Right lobe of liver (tissue), 6 donors: ENCODE results near the gene SPOCK1. TPM values are rescaled to one million over a fixed set of nuclear protein-coding genes. Genes with fewer than 3 reads are reported as not detected.

ENCODE experiments used
- ATAC-seq, 4 donors: fragments of 200-7000 bp; cut with Tn5 transposase; one replicate each; pipeline ENCODE4 v1.9.1; 2020; ENCODE audit warnings: mild to moderate bottlenecking in 4 of 4, moderate library complexity in 4 of 4
- DNase-seq, 3 donors: peaks; one replicate each; pipeline ENCODE4 v3.0.0-alpha.2; 2020
- H3K27ac ChIP-seq, 3 donors: fragments of 200-600 bp; one replicate each; pipeline ENCODE4 v1.8.0; 2022
- H3K27me3 ChIP-seq, 2 donors: fragments of 200-600 bp; one replicate each; pipeline ENCODE4 v1.8.0; 2022
- H3K36me3 ChIP-seq, 4 donors: fragments of 200-600 bp; sonication (generic) in 1 of 4; one replicate each; pipeline versions ENCODE4 v1.5.1 to v1.8.0; 2017 to 2022; ENCODE audit warnings: control low read depth in 1 of 4
- H3K4me1 ChIP-seq, 4 donors: fragments of 200-600 bp; sonication (generic) in 1 of 4; one replicate each; pipeline versions ENCODE4 v1.5.1 to v1.8.0; 2017 to 2022; ENCODE audit warnings: control low read depth in 1 of 4
- H3K4me3 ChIP-seq, 3 donors: fragments of 200-600 bp; one replicate each; pipeline ENCODE4 v1.8.0; 2022
- H3K9me3 ChIP-seq, 4 donors: fragments of 200-600 bp; sonication (generic) in 1 of 4; one replicate each; pipeline versions ENCODE4 v1.5.1 to v1.8.0; 2017 to 2022; ENCODE audit warnings: control low read depth in 1 of 4
- POLR2A ChIP-seq: fragments of 450-650 bp; IDR thresholded peaks from one replicate; pipeline ENCODE4 v1.6.1; 2017; ENCODE audit warnings: antibody characterized with exemption, mild to moderate bottlenecking
- WGBS: methylation state at CpG from one replicate; pipeline ENCODE4 v1.1.6; 2018; ENCODE audit warnings: low coverage, low lambda C conversion rate; ENCODE audit not compliant: insufficient coverage; ENCODE audit errors: missing lambda C conversion rate; 5-methylcytosine and 5-hydroxymethylcytosine counted together
- intact Hi-C, 2 donors: fragments of 100-400 bp; cut with DNase I; formaldehyde crosslinking; loops; one replicate each; pipeline versions ENCODE4 v1.11.2 to v1.14.1; 2022
- total RNA-seq, 6 experiments: library from RNA; depleted of rRNA in 2 of 6; stranded (reverse); fragments of >200 nt in 2 of 6; fragmentation: NEBNext Ultra II Directional in 3 of 6; extraction: Animal tissue kit (Norgen Biotek cat#: 25700) in 3 of 6; gene quantifications; one replicate each; pipeline versions ENCODE4 v1.1.0 to v1.2.4, GENCODE V29; 2016 to 2023
- TF ChIP-seq, protein P1 (sequence below), 4 donors: fragments of 200-600 bp in 3 of 4; fragments of 450-650 bp in 1 of 4; IDR thresholded peaks; one replicate each; pipeline versions ENCODE4 v1.5.1 to v1.8.0; 2016 to 2022; ENCODE audit warnings: antibody characterized with exemption in 4 of 4, mild to moderate bottlenecking in 2 of 4
- donor health status: DM: no; HTN: yes; CAD: no.
- donor health status: DM: no; HTN: no; CAD: no.
- donor health status: DM: no; HTN: no; CAD: no.
- donor health status: DM: no; HTN: yes; CAD: no.
- donor health status: DM: no; HTN: yes; CAD: no.

Gene SPOCK1
- total RNA-seq, 6 experiments from 2014 or later: 0.06 to 0.86 (median 0.15) TPM; not detected in 1

DNA sequence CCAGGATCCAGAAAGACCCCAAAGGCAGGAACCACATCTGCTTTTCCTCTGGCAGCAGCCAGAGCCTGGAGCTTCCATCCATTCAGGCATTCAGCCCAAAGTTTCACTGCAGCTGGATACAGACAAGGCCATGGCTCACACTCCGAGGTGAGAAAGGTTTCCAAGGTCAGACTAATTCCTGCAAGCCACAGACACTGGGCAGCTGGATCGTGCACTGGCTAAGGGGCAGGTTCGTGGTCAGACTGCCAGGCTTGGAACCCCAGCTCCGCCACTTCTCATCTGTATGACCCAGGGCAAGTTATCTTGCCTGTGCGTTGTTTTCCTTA is 36.9 kb downstream of the SPOCK1 start:
- H3K36me3 ChIP-seq: no peaks in the 10 kb centered on the region
- H3K4me1 ChIP-seq: no peaks in the 10 kb centered on the region
- H3K4me3 ChIP-seq: no peak overlapping the region
- 35% methylated on average over 4 of the region's 5 CpGs for WGBS
- H3K27me3 ChIP-seq: no peaks in the 10 kb centered on the region
- TF ChIP-seq, protein P1, sequence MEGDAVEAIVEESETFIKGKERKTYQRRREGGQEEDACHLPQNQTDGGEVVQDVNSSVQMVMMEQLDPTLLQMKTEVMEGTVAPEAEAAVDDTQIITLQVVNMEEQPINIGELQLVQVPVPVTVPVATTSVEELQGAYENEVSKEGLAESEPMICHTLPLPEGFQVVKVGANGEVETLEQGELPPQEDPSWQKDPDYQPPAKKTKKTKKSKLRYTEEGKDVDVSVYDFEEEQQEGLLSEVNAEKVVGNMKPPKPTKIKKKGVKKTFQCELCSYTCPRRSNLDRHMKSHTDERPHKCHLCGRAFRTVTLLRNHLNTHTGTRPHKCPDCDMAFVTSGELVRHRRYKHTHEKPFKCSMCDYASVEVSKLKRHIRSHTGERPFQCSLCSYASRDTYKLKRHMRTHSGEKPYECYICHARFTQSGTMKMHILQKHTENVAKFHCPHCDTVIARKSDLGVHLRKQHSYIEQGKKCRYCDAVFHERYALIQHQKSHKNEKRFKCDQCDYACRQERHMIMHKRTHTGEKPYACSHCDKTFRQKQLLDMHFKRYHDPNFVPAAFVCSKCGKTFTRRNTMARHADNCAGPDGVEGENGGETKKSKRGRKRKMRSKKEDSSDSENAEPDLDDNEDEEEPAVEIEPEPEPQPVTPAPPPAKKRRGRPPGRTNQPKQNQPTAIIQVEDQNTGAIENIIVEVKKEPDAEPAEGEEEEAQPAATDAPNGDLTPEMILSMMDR (IDR thresholded peaks at IDR 0.05): no peak
- no peak for TF ChIP-seq POLR2A
- H3K9me3 ChIP-seq: no peaks in the 10 kb centered on the region
- DNase-seq: no peak
- ATAC-seq: no peak
- intact Hi-C loops: no loop called here
- H3K27ac ChIP-seq: no peak overlapping the region

DNA sequence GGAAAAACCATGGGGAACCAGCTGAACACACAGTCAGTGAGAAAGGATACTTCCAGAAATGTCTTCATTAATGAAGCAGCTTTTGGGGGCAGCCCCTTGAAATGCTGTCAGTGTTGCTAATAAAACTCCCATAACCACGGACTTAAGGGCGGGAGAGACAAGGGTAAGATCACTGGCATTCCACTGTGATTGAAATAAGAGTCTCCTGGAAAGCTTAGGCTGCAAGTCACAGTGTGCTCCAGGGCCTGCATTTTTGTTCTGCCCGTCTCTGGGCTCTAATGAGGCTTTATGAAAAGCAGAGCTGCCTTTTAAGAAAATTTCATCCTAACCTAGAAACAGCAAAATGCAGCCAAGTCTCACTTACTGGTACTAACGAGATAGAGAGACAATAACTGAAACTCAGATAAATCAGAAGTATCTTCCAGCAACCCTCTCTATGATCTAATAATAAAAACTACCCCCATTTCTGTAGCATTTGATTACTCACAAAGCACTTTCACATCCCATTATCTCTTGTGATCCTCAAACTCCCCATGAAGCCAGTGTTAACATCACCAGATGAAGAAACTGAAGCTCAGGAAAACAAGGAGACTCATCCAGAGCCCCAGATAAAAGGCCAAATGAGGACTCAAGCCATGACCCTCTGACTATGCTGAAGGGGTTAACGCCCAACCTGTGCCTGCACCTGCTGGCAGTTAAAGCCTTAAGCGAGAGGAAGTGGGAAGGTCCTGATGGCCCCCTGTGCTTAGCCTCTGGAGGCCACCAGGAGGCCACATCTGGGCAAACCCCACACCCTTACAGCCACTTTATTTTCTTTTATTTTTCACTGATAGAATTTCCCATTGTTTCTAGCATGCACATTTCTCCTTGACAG is 37.5 kb downstream of the SPOCK1 start:
- no peak for DNase-seq
- TF ChIP-seq, protein P1 (IDR thresholded peaks at IDR 0.05): no peak
- no peak for TF ChIP-seq POLR2A
- H3K36me3 ChIP-seq: no peaks in the 10 kb centered on the region
- H3K4me1 ChIP-seq: no peaks in the 10 kb centered on the region
- no peaks in the 10 kb centered on the region for H3K9me3 ChIP-seq
- no peak for ATAC-seq
- intact Hi-C loops: no loop called here
- no peaks in the 10 kb centered on the region for H3K27me3 ChIP-seq
- no peak overlapping the region for H3K27ac ChIP-seq
- no peak overlapping the region for H3K4me3 ChIP-seq
- 38% methylated on average over 5 of the region's 6 CpGs for WGBS

DNA sequence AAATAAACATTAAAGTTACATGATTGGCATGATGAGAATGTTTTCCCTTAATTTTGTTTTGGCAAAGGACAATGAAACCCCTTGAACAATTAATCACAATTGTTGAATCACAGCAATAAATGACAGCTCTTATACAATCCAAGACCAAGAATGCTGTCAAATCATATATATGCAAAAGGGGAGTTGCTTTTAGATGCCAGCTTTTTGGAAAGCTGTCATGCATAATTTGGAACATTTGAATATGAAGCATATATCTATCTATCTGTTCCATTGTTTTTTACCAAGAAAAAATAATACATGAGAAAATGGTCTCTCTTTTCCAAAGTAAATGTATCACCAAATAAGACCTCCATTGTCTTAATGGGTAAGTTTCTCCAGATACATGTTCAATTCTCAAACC is 44.5 kb downstream of the SPOCK1 start:
- intact Hi-C loops: no loop called here
- H3K4me3 ChIP-seq: no peak overlapping the region
- H3K36me3 ChIP-seq: no peaks in the 10 kb centered on the region
- H3K27me3 ChIP-seq: no peaks in the 10 kb centered on the region
- no peak overlapping the region for H3K27ac ChIP-seq
- ATAC-seq (no peak), DNase-seq (no peak)
- H3K9me3 ChIP-seq: no peaks in the 10 kb centered on the region
- no peak for TF ChIP-seq POLR2A
- TF ChIP-seq, protein P1 (IDR thresholded peaks at IDR 0.05): no peak
- H3K4me1 ChIP-seq: no peaks in the 10 kb centered on the region

DNA sequence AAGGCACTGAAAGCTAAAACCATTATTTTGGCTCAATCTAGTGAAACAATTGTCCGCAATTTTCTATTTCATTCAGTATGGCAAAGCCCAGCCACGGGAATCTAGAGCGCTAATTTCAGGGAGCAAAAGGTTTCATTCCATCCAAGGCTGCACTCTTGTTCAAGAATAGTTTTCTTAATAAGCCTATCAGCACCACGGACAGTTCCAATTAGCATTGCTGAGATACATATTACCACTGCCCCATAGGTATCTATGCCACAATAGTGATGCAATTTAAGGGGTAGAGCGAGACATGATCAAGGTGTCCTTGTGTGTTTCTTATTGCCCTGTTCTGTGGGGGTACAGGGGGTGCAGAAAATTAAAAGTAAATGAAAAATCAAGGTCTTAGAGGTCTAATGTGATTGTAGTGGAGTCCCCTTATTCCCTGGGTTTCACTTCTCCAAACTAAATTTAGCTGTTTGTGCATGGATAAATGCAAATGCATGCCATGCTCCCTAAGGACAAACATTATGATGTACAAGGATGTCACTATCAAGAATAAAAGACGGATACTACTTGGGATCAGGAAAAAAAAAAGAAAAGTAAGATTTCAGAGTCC is 45.5 kb downstream of the SPOCK1 start:
- no peak for TF ChIP-seq POLR2A
- TF ChIP-seq, protein P1 (IDR thresholded peaks at IDR 0.05): no peak

More for the DNA sequence above, 45.5 kb downstream of the SPOCK1 start:
- H3K9me3 ChIP-seq: no peaks in the 10 kb centered on the region
- H3K36me3 ChIP-seq: no peaks in the 10 kb centered on the region
- ATAC-seq (no peak), DNase-seq (no peak)
- intact Hi-C loops: no loop called here
- no peaks in the 10 kb centered on the region for H3K27me3 ChIP-seq
- no peak overlapping the region for H3K27ac ChIP-seq
- no peak overlapping the region for H3K4me3 ChIP-seq
- 29% methylated on average over 6 of the region's 6 CpGs for WGBS
- no peaks in the 10 kb centered on the region for H3K4me1 ChIP-seq
